ENCODE data around the gene SHB. TPM values are rescaled to one million over a fixed set of nuclear protein-coding genes. Genes with fewer than 3 reads are reported as not detected.

SHB gene
- total RNA-seq, 2 donors from 2014 or later = 33.9 to 39.9 TPM

GRCh38 chr9:37955781-37956422, 113.1 kb downstream of the SHB start:
- no peak overlapping the region for H3K27ac ChIP-seq
- no peak for DNase-seq (ENCODE audit: low spot score)
- H3K4me3 ChIP-seq = no peak overlapping the region
- H3K4me1 ChIP-seq = peaks cover 0 to 54% of the 10 kb centered on the region in 2 donors
- peaks cover 24% of the 10 kb centered on the region for H3K36me3 ChIP-seq
- H3K9me3 ChIP-seq = no peaks in the 10 kb centered on the region
- no peak for TF ChIP-seq CTCF (IDR thresholded peaks at IDR 0.05)
- H3K27me3 ChIP-seq = no peaks in the 10 kb centered on the region

GRCh38 chr9:37954581-37954981, 114.4 kb downstream of the SHB start:
- peaks cover 0 to 56% of the 10 kb centered on the region in 2 donors for H3K4me1 ChIP-seq
- H3K9me3 ChIP-seq = no peaks in the 10 kb centered on the region
- peaks cover 25% of the 10 kb centered on the region for H3K36me3 ChIP-seq
- no peak for TF ChIP-seq CTCF (IDR thresholded peaks at IDR 0.05)
- peak overlapping the region; percentile 35 to 77 for H3K27ac ChIP-seq
- no peaks in the 10 kb centered on the region for H3K27me3 ChIP-seq
- no peak for DNase-seq (ENCODE audit: low spot score)
- H3K4me3 ChIP-seq = no peak overlapping the region

- Histone ChIP-seq H3K9me3 (no peaks in the 10 kb centered on the region), H3K36me3 (peaks cover 25% of the 10 kb centered on the region), H3K27me3 (no peaks in the 10 kb centered on the region), H3K27ac (peak overlapping the region; percentile 63 to 77), H3K4me3 (no peak overlapping the region), H3K4me1 (peaks cover 0 to 58% of the 10 kb centered on the region in 2 donors)
- no peak for TF ChIP-seq CTCF (IDR thresholded peaks at IDR 0.05)
- peak; percentile 70 for DNase-seq (ENCODE audit: low spot score)
Measured at GRCh38 chr9:37953775-37954437, 115.1 kb downstream of the SHB start.

- peaks cover 0 to 58% of the 10 kb centered on the region in 2 donors for H3K4me1 ChIP-seq
- no peak for DNase-seq (ENCODE audit: low spot score)
- peak overlapping the region; percentile 63 to 77 for H3K27ac ChIP-seq
- H3K9me3 ChIP-seq = no peaks in the 10 kb centered on the region
- H3K36me3 ChIP-seq = peaks cover 25% of the 10 kb centered on the region
- no peak for TF ChIP-seq CTCF (IDR thresholded peaks at IDR 0.05)
- H3K4me3 ChIP-seq = no peak overlapping the region
- H3K27me3 ChIP-seq = no peaks in the 10 kb centered on the region
Measured at GRCh38 chr9:37953206-37953774, 115.7 kb downstream of the SHB start.

GRCh38 chr9:37952731-37953130, 116.3 kb downstream of the SHB start:
- H3K36me3 ChIP-seq = peaks cover 25% of the 10 kb centered on the region
- no peaks in the 10 kb centered on the region for H3K9me3 ChIP-seq
- DNase-seq (ENCODE audit: low spot score) = no peak
- peaks cover 0 to 58% of the 10 kb centered on the region in 2 donors for H3K4me1 ChIP-seq
- no peaks in the 10 kb centered on the region for H3K27me3 ChIP-seq
- no peak overlapping the region for H3K4me3 ChIP-seq
- peak overlapping the region; percentile 63 to 77 for H3K27ac ChIP-seq
- no peak for TF ChIP-seq CTCF (IDR thresholded peaks at IDR 0.05)
